GM12891 (cell line): ENCODE results near the gene ZMIZ2.
"Not testable (repeated sequence)": the region's sequence is repeated elsewhere in the genome, so short reads cannot be mapped to it uniquely, and the experiment has no call there.

ENCODE experiments used
- DNase-seq: peaks from one replicate; pipeline ENCODE4 v3.0.0; 2011; ENCODE audit warnings: low spot score; ENCODE audit not compliant: insufficient read length
- FAIRE-seq: peaks from 2 replicates; lab custom pipeline; 2011; peaks lifted over from hg19 to GRCh38; lab: Jason Lieb, UNC
- PAX5 ChIP-seq: IDR thresholded peaks from 2 replicates; pipeline ENCODE4 v1.6.1; 2011; ENCODE audit warnings: low read length, moderate library complexity, mild to moderate bottlenecking; ENCODE audit not compliant: insufficient read depth, severe bottlenecking
- POLR2A ChIP-seq: IDR thresholded peaks from 2 replicates; pipeline ENCODE4 v1.6.1; 2011; ENCODE audit warnings: low read depth, low read length, control low read depth
- POLR2AphosphoS5 ChIP-seq: IDR thresholded peaks from 2 replicates; pipeline ENCODE4 v1.6.1; 2011; ENCODE audit warnings: low read depth, low read length, control low read depth
- POU2F2 ChIP-seq: IDR thresholded peaks from 2 replicates; pipeline ENCODE4 v1.6.1; 2011; ENCODE audit warnings: low read depth, mild to moderate bottlenecking, control low read depth, low read length, moderate library complexity
- SPI1 ChIP-seq: IDR thresholded peaks from 2 replicates; pipeline ENCODE4 v1.6.1; 2011; ENCODE audit warnings: low read depth, low read length, control low read depth
- TAF1 ChIP-seq: IDR thresholded peaks from 2 replicates; pipeline ENCODE4 v1.6.1; 2011; ENCODE audit warnings: low read depth, low read length, control low read depth

ZMIZ2 gene

GRCh38 chr7:44769776-44770294 is 21.2 kb downstream of the ZMIZ2 start:
- DNase-seq (no peak), FAIRE-seq (peak; percentile 97)
- no peak for TF ChIP-seq POLR2A
- no peak for TF ChIP-seq POLR2AphosphoS5
- no peak for TF ChIP-seq SPI1
- TF ChIP-seq TAF1 = no peak
- no peak for TF ChIP-seq PAX5
- TF ChIP-seq POU2F2 = no peak

GRCh38 chr7:44771358-44771757 is 22.7 kb downstream of the ZMIZ2 start:
- FAIRE-seq (no peak), DNase-seq (no peak)
- TF ChIP-seq PAX5 (no peak), TAF1 (no peak), POLR2AphosphoS5 (no peak), POU2F2 (no peak), POLR2A (no peak), SPI1 (no peak)

DNA sequence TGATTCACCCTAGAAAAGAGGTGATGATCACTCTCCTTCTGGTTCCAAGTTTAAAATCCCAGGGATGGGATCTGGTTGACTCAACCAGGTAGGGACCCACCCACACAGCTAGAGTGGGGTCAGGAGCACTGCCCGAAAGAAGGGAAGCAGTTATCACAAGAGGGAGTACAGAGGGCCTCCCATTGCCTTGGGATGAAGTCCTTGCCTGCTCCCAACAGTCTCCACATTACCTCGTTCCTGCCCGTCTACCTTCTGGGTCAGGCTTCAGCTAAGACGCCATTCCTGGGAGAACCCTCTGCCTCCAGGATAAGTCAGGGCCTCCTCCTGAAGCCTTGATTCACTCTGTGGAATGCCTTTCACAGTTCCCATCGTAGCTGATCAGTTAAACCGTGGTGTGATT is 23.8 kb downstream of the ZMIZ2 start:
- DNase-seq = no peak
- TF ChIP-seq POLR2AphosphoS5 = no peak
- no peak for TF ChIP-seq TAF1
- no peak for TF ChIP-seq POLR2A
- TF ChIP-seq SPI1 = no peak
- no peak for TF ChIP-seq POU2F2
- TF ChIP-seq PAX5 = no peak
- no peak for FAIRE-seq

DNA sequence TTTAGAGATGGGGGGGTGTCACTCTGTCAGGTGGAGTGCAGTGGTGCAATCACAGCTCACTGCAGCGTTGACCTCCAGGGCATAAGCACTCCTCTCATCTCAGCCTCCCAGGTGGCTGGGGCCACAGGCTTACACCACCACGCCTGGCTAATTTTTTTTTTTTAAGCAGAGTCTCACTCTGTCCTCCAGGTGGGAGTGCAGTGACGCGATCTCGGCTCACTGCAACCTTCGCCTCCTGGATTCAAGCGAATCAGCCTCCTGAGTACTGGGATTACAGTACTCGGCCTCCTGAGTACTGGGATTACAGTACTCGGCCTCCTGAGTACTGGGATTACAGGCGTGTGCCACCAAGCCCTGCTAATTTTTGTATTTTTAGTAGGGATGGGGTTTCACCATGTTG is 24.2 kb downstream of the ZMIZ2 start:
- DNase-seq (no peak), FAIRE-seq (no peak)
- TF ChIP-seq SPI1 (no peak), PAX5 (no peak), POLR2A (no peak), TAF1 (no peak), POLR2AphosphoS5 (no peak), POU2F2 (no peak)

DNA sequence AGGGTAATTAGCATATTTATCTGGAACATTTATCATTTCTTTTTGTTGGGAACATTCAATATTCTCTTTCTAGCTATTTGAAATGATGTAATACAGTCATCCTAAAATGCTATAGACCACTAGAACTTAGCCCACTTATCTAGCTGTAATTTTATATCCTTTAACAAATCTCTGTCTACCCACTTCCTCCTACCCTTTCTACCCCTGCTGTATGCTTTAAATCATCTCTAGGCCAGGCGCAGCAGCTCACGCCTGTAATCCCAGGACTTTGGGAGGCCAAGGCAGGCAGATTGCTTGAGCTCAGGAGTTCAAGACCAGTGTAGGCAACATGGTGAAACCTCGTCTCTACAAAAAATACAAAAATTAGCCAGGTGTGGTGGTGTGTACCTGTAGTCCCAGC is 25.8 kb downstream of the ZMIZ2 start:
- FAIRE-seq, DNase-seq: not testable (repeated sequence)

- no peak for DNase-seq
- FAIRE-seq = no peak
- TF ChIP-seq PAX5 = no peak
- TF ChIP-seq SPI1 = no peak
- TF ChIP-seq POLR2A = no peak
Observed at GRCh38 chr7:44775383-44776107, 26.9 kb downstream of the ZMIZ2 start.

GRCh38 chr7:44776211-44776610 is 27.6 kb downstream of the ZMIZ2 start:
- DNase-seq (no peak), FAIRE-seq (no peak)
- TF ChIP-seq PAX5 (no peak), TAF1 (no peak), POLR2A (no peak), SPI1 (no peak), POLR2AphosphoS5 (no peak), POU2F2 (no peak)

DNA sequence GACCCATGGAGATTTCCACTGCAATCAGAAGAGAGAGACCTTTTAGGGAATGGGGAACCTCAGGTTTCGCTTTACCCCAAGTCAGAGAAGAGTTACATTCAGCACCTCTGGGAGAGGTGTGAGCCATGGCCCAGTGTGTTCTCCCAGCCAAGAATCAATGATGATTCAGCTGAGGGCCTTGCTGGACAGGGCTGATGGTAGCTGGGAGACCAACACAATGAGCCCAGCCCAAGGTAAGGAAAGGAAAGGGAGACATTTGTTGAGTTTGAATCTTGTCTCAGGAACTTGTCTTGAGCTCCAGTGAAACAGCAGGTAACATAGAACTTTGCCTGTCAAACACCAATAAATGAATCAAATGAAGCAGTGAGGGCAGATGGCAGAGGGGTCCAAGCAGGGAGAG is 33.8 kb downstream of the ZMIZ2 start:
- TF ChIP-seq PAX5 = no peak
- TF ChIP-seq SPI1 = no peak
- TF ChIP-seq POU2F2 = no peak
- no peak for TF ChIP-seq POLR2A
- TF ChIP-seq POLR2AphosphoS5 = no peak
- no peak for TF ChIP-seq TAF1
- no peak for DNase-seq
- FAIRE-seq = no peak

DNA sequence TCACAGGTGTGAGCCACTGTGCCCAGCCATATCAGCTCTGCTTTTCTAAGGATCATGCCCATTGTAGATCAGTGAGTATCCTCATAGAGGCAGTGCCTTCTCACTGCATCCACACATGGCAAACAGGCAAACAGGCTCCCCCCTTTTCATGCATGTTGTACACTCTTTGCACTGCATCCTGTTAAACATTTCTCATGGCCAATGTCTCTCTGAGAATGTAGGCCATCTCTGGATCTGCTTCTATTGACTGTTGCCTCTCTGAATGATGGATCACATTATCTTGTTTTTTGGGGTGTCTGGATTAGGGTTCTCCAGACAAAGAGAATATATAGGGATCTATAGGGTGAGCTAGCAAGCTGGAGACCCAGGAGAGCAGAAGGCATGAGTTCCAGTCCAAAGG is 34.8 kb downstream of the ZMIZ2 start:
- DNase-seq (no peak), FAIRE-seq (no peak)
- no peak for TF ChIP-seq POLR2A
- TF ChIP-seq PAX5 = no peak
- no peak for TF ChIP-seq POLR2AphosphoS5
- TF ChIP-seq SPI1 = no peak
- no peak for TF ChIP-seq POU2F2
- TF ChIP-seq TAF1 = no peak

DNA sequence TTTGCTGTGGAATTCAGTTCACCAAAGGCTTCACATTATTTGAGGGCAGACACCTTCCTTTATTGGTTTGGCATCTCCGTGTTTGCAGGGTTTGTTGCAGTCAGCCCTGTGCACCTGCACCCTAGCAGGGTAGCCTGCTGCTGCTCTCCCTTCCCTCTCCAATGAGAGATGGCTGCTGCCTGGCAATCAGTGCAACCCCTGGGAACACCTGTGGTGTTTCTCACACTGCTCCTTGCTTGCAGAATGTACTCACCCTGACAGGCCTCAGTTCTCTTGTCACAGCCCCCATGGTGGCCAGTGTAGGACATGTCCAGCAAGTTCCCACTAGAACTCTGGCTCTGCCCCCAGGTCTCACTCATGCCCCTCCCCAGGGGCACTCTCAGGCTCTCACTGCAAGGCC is 35.7 kb downstream of the ZMIZ2 start:
- FAIRE-seq = no peak
- TF ChIP-seq POLR2AphosphoS5 = no peak
- no peak for TF ChIP-seq TAF1
- no peak for TF ChIP-seq POLR2A
- TF ChIP-seq POU2F2 = no peak
- TF ChIP-seq PAX5 = no peak
- no peak for TF ChIP-seq SPI1
- no peak for DNase-seq

GRCh38 chr7:44785218-44785617 is 36.6 kb downstream of the ZMIZ2 start:
- DNase-seq, FAIRE-seq: not testable (repeated sequence)
